Measurements from ENCODE around the gene KDM5A. TPM values are rescaled to one million over a fixed set of nuclear protein-coding genes. Genes with fewer than 3 reads are reported as not detected.

Gene KDM5A
- total RNA-seq, 6 experiments from 2014 or later: 10.8 to 31.0 (median 27.9) TPM

- ATAC-seq: no peak
- 79% methylated on average over 8 of the region's 9 CpGs for WGBS (ENCODE audit: insufficient coverage, low coverage, low lambda C conversion rate, missing lambda C conversion rate)
Observed at GRCh38 chr12:240566-240965, 148.6 kb downstream of the KDM5A start.

GRCh38 chr12:238736-239398 lies 150.3 kb downstream of the KDM5A start:
- H3K27ac ChIP-seq: no peak overlapping the region

More at GRCh38 chr12:240566-240965, 148.6 kb downstream of the KDM5A start:
- no peak for DNase-seq
- TF ChIP-seq, protein P1, sequence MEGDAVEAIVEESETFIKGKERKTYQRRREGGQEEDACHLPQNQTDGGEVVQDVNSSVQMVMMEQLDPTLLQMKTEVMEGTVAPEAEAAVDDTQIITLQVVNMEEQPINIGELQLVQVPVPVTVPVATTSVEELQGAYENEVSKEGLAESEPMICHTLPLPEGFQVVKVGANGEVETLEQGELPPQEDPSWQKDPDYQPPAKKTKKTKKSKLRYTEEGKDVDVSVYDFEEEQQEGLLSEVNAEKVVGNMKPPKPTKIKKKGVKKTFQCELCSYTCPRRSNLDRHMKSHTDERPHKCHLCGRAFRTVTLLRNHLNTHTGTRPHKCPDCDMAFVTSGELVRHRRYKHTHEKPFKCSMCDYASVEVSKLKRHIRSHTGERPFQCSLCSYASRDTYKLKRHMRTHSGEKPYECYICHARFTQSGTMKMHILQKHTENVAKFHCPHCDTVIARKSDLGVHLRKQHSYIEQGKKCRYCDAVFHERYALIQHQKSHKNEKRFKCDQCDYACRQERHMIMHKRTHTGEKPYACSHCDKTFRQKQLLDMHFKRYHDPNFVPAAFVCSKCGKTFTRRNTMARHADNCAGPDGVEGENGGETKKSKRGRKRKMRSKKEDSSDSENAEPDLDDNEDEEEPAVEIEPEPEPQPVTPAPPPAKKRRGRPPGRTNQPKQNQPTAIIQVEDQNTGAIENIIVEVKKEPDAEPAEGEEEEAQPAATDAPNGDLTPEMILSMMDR (IDR thresholded peaks at IDR 0.05): no peak
- TF ChIP-seq POLR2A (IDR thresholded peaks at IDR 0.05): no peak
- H3K4me3 ChIP-seq: no peak overlapping the region
- H3K36me3 ChIP-seq: no peaks in the 10 kb centered on the region
- H3K9me3 ChIP-seq: no peaks in the 10 kb centered on the region
- H3K27ac ChIP-seq: no peak overlapping the region
- no peaks in the 10 kb centered on the region for H3K27me3 ChIP-seq
- intact Hi-C loops (cut with DNase I): no loop called here
- peaks cover 0 to 13% (median 0%) of the 10 kb centered on the region in 4 donors for H3K4me1 ChIP-seq

GRCh38 chr12:238116-238515 lies 151.0 kb downstream of the KDM5A start:
- no peaks in the 10 kb centered on the region for H3K27me3 ChIP-seq
- intact Hi-C loops (cut with DNase I): no loop called here
- WGBS (ENCODE audit: insufficient coverage, low coverage, low lambda C conversion rate, missing lambda C conversion rate): 72% methylated on average over 9 of the region's 9 CpGs
- peak overlapping the region; percentile 43 to 93 (median 90) for H3K27ac ChIP-seq
- TF ChIP-seq POLR2A (IDR thresholded peaks at IDR 0.05): no peak
- TF ChIP-seq, protein P1 (IDR thresholded peaks at IDR 0.05): no peak
- no peaks in the 10 kb centered on the region for H3K36me3 ChIP-seq
- H3K4me3 ChIP-seq: peak overlapping the region; percentile 37 to 69 (median 67)
- H3K9me3 ChIP-seq: no peaks in the 10 kb centered on the region
- H3K4me1 ChIP-seq: peaks cover 0 to 26% (median 0%) of the 10 kb centered on the region in 4 donors
- DNase-seq (no peak), ATAC-seq (no peak)

More at GRCh38 chr12:238736-239398, 150.3 kb downstream of the KDM5A start:
- peak overlapping the region in 1 of 3 donors; percentile 67 for H3K4me3 ChIP-seq
- H3K9me3 ChIP-seq: no peaks in the 10 kb centered on the region
- no peaks in the 10 kb centered on the region for H3K36me3 ChIP-seq
- 78% methylated on average over 15 of the region's 19 CpGs for WGBS (ENCODE audit: insufficient coverage, low coverage, low lambda C conversion rate, missing lambda C conversion rate)
- no peak for DNase-seq
- intact Hi-C loops (cut with DNase I): no loop called here
- ATAC-seq: no peak
- TF ChIP-seq, protein P1 (IDR thresholded peaks at IDR 0.05): no peak
- no peak for TF ChIP-seq POLR2A (IDR thresholded peaks at IDR 0.05)
- H3K27me3 ChIP-seq: no peaks in the 10 kb centered on the region
- H3K4me1 ChIP-seq: peaks cover 0 to 21% (median 0%) of the 10 kb centered on the region in 4 donors

DNA sequence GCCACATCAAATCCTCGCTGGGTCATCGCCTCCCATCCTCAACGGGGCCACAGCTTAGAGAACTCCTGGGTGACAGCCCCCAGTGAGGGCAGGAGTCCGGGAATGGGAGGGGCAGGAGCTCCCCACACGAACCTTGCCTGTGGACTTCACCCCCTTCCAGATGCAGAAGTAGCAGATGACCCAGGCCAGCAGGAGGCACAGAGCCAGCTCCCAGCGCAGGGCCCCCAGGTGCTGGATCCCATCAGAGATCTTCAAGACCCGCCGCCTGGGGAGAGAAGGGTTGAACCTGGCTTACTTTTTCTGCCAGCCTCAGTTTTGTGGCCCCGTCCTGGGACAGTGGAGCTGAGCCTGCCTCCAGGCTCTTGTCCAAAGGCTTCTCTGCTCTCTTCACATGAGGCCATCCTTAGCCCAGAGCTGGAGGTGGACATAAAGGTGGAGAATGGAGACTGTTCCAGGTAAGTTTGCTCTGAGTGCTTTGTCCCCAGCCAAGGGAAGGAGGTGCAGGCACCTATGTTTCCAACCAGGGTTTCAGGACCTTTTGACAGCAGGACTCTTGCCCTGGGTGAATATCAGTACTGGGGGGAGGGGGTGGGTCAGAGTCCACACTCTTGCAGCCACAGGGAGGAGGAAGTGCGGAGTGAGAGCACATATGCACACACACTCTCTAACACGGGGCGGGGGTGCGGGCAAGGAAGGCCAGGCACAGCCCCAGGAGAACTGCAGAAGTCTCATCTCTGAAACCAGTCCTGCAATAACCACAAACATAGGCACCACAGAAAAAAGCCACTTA lies 151.9 kb downstream of the KDM5A start:
- TF ChIP-seq, protein P1 (IDR thresholded peaks at IDR 0.05): no peak
- TF ChIP-seq POLR2A (IDR thresholded peaks at IDR 0.05): peak; percentile 45
- WGBS (ENCODE audit: insufficient coverage, low coverage, low lambda C conversion rate, missing lambda C conversion rate): 17% methylated on average over 1 of the region's 13 CpGs
- no peaks in the 10 kb centered on the region for H3K27me3 ChIP-seq
- H3K27ac ChIP-seq: peak overlapping the region; percentile 59 to 93 (median 90)
- peak; percentile 74 to 92 (median 89) for DNase-seq
- intact Hi-C loops (cut with DNase I): no loop called here
- no peaks in the 10 kb centered on the region for H3K9me3 ChIP-seq
- peak; percentile 83 to 91 (median 88) for ATAC-seq
- H3K4me1 ChIP-seq: peaks cover 0 to 26% (median 0%) of the 10 kb centered on the region in 4 donors
- H3K4me3 ChIP-seq: peak overlapping the region; percentile 37 to 69 (median 67)
- H3K36me3 ChIP-seq: no peaks in the 10 kb centered on the region
